Fibroblast of the aortic adventitia (primary cell): ENCODE measurements around the gene WDR33. TPM values are rescaled to one million over a fixed set of nuclear protein-coding genes. Genes with fewer than 3 reads are reported as not detected.

ENCODE experiments used
- DNase-seq: peaks from one replicate; pipeline ENCODE4 v3.0.0-alpha.2; 2010; ENCODE audit warnings: low read depth
- H3K4me3 ChIP-seq: 2 replicates; pipeline ENCODE4 v1.5.1; 2011; ENCODE audit warnings: low read depth, mild to moderate bottlenecking, control low read depth, low read length, moderate library complexity
- total RNA-seq: library from RNA; depleted of rRNA; stranded (reverse); fragments of >200 nt; gene quantifications from 2 replicates; pipeline ENCODE4 v1.2.3, GENCODE V29; 2012; ENCODE audit warnings: low replicate concordance
- TF ChIP-seq, protein P1 (sequence below): IDR thresholded peaks from 2 replicates; pipeline ENCODE4 v1.5.1; 2011; ENCODE audit warnings: mild to moderate bottlenecking, low read length, control low read depth, inconsistent platforms; ENCODE audit not compliant: insufficient read depth

Gene WDR33
- total RNA-seq, 1 donor: 34.4 TPM

DNA sequence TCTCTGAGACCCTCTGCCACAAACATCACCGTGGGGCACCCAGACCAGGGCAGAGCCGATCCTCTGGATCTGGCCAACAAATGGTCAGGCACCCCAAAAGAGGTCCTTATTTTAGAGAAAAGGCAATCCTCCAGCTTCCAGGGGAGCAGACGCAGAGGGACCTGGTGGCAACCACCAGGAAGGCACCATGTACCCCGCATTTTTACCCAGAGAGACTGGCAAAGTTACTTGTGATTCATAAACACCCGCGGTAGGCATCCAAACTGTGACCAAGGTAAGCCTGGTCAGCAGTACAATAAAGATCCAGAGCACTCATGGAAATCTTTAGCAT is 146.1 kb downstream of the WDR33 start:
- no peak for DNase-seq
- TF ChIP-seq, protein P1, sequence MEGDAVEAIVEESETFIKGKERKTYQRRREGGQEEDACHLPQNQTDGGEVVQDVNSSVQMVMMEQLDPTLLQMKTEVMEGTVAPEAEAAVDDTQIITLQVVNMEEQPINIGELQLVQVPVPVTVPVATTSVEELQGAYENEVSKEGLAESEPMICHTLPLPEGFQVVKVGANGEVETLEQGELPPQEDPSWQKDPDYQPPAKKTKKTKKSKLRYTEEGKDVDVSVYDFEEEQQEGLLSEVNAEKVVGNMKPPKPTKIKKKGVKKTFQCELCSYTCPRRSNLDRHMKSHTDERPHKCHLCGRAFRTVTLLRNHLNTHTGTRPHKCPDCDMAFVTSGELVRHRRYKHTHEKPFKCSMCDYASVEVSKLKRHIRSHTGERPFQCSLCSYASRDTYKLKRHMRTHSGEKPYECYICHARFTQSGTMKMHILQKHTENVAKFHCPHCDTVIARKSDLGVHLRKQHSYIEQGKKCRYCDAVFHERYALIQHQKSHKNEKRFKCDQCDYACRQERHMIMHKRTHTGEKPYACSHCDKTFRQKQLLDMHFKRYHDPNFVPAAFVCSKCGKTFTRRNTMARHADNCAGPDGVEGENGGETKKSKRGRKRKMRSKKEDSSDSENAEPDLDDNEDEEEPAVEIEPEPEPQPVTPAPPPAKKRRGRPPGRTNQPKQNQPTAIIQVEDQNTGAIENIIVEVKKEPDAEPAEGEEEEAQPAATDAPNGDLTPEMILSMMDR: no peak
- no peak overlapping the region for H3K4me3 ChIP-seq

DNA sequence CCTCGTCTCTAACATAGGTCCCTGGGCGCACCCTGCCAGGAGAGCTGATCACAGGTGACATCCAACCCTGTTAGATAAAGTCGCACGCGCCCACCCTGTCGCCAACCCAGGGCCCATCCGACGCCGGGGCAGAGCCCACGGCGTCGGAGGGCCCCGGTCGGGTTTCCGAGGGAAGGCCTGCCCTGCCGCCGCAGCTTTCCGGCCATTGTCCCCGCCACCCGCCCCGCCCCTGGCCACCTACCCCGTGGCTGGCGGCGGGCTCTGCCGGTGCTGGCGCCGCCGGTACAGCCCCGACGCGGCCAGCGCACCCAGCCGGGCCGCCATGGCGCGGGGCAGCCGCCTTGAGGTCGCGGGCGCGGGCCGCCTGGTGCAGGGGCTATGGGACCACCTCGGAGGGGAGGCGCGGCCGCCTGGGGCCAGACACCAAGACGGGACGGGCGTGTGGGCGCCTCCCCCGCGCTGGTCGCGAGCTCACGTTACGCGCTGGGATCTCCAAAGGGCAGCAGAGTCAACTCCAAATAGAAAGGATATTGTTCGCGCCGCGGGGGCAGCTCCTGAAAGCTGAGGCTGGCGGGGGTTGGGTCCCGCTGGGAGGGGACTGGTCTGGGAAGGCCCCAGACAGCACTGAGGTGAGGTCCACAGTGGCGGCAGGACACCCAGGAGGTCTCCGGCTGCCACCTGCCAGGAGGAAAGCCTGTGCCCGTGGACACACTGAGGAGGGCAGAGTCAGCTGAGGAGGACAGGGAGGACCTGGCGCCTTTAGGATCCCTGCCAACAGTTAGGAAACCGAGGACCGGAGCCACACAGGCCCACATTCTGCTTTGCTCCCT is 146.7 kb downstream of the WDR33 start:
- DNase-seq: no peak
- H3K4me3 ChIP-seq: no peak overlapping the region
- TF ChIP-seq, protein P1: no peak

DNA sequence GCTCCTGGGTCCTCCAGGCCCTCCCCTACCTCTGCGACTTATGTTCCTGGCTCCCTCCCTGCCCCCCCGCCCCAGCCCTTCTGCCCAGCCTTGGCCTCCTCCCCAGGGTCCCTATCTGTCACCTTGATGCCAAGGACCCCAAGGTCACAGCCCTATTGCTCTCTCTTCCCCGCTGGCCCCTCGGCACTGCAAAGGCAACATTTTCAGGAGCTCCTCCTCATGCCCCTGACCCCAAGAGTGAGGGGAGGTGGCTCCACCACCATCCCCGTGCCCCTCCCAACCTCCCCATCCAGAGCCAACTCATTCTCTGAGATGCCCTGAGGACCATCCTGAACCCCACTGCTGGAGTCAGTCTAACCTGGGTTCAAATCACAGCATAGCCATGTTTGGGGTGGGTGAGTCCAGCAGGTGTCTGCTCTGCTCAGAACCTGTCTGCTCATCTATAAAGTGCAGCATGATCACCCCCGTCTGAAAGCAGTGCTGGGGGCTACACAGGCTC is 147.4 kb downstream of the WDR33 start:
- TF ChIP-seq, protein P1: no peak
- no peak for DNase-seq
- H3K4me3 ChIP-seq: no peak overlapping the region

DNA sequence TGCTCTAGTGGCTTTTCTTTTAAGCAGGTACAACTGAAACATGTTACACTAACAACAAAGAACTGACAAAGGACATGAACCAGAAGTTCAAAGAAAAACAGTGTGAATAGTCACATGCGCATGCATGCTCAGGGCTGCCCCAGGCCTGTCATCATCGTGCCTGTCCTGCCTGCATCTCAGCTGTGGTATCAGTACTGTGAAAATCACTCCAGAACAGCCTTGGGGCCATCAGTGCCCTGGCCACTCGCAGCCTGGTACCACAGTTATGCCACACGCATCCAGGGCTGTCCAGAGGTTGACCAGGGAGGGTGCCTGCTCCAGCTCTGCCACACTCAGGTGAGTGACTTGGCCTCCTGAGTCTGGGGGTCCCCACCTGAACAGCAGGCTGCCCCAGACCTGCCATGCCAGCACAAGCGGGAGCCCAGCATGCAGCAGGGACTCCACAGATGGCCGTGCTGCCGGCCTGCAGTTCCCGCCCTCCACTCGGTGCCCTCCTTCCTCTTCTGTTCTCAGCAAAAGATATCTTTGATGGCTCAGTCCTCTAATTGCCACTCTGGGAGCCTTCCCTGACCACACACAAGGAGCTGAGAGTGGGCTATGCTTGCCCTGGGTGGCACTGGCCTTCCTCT is 147.9 kb downstream of the WDR33 start:
- TF ChIP-seq, protein P1: no peak
- no peak for DNase-seq
- no peak overlapping the region for H3K4me3 ChIP-seq

DNA sequence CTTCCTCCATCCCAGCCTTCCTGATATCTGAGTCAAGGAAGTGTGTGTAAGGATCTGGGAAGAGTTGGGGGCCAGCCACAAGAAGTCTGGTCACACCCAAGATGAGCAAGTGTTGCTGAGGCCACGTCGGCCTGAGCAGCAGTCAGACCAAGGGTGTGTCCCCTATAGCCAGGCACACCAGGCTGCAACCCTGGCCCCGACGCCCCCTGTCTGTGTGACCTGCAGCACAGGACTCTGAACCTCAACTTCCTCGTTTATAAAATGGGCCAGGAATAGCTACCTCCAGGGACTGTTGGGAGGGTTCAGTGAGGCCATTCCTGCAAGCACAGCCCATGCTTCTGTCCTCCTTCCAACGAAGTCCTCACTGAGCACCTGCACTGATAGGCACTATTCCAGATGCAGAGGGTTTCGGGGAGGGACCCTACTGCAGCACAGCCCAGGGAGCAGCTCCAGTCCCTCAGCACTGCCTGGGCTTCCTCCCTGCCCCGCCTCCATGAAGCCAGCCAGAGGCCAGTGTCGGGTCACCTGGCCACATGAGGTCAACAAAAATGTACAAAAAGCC is 148.9 kb downstream of the WDR33 start:
- DNase-seq: peak; percentile 69
- no peak overlapping the region for H3K4me3 ChIP-seq
- TF ChIP-seq, protein P1: peak; percentile 19

DNA sequence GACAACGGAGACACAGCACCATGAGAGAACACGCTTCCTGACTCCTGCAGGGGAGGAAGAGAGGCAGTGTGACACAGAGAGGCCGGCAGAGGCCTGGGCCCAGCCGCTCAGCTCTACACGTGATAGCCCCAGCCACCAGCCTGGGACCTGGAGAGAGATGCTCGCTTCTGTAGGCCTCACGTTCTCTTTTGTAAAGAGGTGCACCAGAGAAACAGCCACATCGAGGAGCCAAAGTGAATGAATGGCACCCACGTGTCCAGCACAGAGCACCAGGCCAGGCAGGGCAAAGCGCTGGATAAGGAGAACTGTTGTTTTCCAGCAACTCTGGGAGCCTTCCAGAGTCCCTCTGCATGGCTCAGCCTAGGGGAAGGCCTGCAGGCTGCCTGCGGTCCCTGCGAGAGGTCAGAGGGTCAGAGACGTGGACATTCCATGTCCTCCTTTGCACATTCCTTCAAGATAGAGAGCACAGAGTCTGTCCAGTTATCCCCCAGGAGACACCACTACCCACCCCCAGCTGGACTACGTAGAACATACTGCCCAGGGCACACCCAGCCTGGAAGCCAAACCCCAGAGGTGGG is 149.8 kb downstream of the WDR33 start:
- DNase-seq: peak; percentile 76
- TF ChIP-seq, protein P1: no peak
- no peak overlapping the region for H3K4me3 ChIP-seq
